HG02588 (cell line): Measurements from ENCODE around the gene CEMIP.
"Not testable (repeated sequence)": the region's sequence is repeated elsewhere in the genome, so short reads cannot be mapped to it uniquely, and the experiment has no call there.

Experiments used
- ATAC-seq: cut with Tn5 transposase; IDR thresholded peaks from one replicate; pipeline ENCODE4 v1.9.1; 2021; ENCODE audit warnings: mild to moderate bottlenecking, moderate library complexity; ENCODE audit not compliant: unreplicated experiment

The CEMIP gene

GRCh38 chr15:80758130-80758745, 20.9 kb upstream of the CEMIP start:
- ATAC-seq = no peak

DNA sequence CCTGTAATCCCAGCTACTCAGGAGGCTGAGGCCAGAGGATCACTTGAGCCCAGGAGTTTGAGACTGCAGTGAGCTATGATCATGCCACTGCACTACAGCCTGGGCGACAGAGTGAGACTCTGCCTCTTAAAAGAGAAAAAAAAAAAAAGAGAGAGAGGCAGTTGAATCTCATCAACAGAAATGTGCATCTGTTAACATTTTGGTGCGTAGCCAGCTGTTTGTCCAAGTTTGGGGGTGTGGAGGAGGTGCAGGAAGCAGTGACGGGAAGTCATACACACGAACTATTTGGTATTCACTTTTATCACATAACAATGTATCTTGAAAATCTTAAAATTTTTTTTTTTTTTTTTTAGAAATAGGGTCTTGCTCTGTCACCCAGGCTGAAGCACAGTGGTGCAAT, 18.2 kb upstream of the CEMIP start:
- no peak for ATAC-seq

GRCh38 chr15:80761754-80762153, 17.4 kb upstream of the CEMIP start:
- ATAC-seq = no peak

DNA sequence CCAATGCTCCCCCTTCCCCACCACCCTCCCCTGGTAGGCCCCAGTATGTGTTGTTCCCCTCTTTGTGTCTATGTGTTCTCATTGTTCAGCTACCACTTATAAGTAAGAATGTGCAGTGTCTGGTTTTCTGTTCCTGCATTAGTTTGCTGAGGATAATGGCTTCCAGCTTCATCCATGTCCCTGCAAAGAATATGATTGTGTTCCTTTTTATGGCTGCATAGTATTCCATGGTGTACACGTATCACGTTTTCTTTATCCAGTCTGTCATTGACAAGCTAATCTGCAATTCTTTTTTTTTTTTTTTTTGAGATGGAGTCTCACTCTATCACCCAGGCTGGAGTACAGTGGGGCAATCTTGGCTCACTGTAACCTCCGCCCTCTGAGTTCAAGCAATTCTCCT, 15.9 kb upstream of the CEMIP start:
- ATAC-seq = not testable (repeated sequence)

GRCh38 chr15:80764535-80764934, 14.6 kb upstream of the CEMIP start:
- ATAC-seq = no peak

- ATAC-seq = no peak
Measured at GRCh38 chr15:80766275-80766674, 12.9 kb upstream of the CEMIP start.

GRCh38 chr15:80768158-80768557, 11.0 kb upstream of the CEMIP start:
- ATAC-seq = no peak

DNA sequence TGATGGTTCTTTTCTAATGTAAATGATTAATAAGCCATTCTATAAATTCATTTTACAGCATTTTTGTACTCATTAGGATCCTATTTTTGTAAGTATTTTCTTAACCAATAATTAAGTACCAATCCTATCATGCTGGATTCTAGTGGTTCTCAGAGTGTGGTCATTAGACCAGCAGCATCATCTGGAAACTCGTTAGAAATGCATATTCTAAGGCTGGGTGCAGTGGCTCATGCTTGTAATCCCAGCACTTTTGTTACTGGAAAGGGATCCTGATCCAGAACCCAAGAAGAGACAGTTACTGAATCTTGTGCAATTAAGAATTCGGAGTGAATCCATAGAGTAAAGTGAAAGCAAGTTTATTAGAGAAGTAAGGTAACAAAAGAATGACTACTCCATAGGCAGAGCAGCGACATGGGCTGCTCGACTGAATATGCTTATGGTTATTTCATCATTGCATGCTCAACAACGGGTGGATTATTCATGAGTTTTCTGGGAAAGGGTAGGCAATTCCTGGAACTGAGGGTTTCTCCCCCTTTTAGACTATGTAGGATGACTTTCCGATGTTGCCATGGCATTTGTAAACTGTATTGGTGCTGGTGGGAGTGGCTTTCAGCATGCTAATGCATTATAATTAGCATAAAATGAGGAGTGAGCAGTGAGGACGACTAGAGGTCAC, 9.9 kb upstream of the CEMIP start:
- ATAC-seq = no peak

DNA sequence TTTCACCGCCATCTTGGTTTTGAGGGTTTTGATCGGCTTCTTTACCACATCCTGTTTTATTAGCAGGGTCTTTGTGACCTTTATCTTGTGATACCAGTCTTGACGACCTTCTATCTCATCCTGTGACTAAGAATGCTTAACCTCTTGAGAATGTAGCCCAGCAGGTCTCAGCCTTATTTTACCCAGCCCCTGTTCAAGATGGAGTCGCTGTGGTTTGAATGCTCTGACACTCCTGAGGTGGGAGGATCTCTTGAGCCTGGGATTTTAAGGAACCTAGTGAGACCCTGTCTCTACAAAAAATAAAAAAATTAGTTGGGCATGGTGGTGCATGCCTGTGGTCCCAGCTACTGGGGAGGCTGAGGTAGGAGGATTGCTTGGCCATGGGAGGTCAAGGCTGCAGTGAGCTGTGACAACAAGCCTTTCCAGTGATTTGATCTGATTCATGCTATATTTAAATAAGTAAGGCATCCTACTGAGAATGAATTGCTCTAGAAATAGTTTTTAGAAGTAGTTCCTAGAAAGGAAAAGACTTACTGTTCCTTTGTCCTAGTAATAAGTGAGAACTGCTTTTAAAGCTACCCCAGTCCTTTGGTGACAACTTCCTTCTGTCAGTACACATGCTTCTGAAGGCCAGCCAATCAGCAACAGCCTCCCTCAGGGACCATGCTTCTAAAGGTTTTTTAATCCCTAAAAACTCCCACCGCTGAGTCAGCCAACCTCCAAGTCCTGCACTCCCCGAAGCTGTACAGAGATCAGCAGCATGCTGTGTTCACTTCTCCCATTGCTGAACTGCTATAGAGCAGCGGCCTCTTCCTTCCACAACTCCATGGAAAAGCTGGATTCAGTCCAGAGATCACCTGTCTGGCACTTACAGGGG, 9.1 kb upstream of the CEMIP start:
- no peak for ATAC-seq

DNA sequence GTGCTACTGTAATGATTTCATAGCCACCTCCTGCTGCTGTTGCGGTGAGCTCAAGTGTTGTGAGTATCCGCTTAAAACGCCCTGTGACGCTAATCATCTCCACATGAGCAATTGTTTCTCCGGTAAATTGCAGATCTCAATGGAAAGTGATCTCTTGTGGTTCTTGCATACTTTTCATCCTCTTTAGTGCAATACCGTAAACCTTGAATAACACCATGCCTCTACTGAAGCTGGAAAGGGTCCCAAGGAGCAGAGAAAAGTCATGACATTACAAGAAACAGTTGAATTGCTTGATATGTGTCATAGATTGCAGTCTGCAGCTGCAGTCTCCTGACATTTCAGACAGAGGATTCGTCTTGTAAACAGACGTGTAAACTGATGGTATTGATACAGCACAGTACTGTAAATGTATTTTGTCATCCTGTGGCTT, 6.0 kb upstream of the CEMIP start:
- ATAC-seq = no peak

DNA sequence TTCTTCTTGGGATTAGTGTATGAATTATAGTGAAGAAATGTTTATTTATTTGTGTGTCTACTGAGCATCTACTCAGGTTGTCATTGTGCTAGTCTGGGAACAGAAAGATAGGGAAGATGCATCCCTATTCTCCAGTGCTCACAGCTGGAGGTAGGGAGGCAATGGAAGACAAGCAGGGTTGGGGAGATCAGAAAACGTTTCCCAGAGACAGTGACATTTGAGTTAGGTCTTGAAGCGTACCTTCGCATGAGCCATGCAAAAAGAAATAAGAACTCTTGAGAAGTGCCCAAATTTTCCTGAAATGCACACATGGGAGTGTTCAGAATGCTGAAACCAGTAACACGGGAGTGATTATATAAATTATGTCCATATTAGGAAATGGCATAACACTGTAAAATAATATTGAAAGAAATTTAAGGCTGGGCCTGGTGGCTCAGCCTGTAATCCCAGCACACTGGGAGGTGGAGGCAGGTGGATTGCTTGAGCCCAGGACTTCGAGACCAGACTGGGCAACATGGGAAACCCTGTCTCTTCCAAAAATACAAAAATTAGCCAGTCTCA, 5.3 kb upstream of the CEMIP start:
- no peak for ATAC-seq

GRCh38 chr15:80774486-80774885, 4.7 kb upstream of the CEMIP start:
- ATAC-seq = no peak

GRCh38 chr15:80775338-80775737, 3.8 kb upstream of the CEMIP start:
- no peak for ATAC-seq

- ATAC-seq = no peak
Measured at GRCh38 chr15:80776420-80777045, 2.6 kb upstream of the CEMIP start.

DNA sequence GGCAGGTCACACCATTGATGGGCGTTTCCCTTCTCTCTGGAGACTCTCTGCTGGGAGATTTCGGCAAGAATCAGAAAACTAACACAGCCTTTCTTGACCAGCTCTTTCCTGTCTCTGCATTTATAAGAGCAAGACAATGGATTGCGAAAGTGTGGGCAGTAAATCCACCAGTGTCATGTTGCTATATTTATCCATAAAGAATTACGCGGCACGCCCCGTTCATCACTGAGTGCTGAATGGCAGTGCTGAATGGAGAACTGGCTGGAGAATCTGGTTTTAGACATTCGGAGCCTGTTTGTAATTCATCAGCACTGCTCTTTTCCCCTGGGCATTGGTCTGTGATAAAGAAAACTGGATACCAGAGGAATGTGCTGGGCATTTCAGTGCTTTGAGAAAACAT, 2.0 kb upstream of the CEMIP start:
- no peak for ATAC-seq

- ATAC-seq = no peak
Measured at GRCh38 chr15:80777826-80778620, 1.1 kb upstream of the CEMIP start.

- ATAC-seq = no peak
Measured at GRCh38 chr15:80778621-80778963, 578 bp upstream of the CEMIP start.

DNA sequence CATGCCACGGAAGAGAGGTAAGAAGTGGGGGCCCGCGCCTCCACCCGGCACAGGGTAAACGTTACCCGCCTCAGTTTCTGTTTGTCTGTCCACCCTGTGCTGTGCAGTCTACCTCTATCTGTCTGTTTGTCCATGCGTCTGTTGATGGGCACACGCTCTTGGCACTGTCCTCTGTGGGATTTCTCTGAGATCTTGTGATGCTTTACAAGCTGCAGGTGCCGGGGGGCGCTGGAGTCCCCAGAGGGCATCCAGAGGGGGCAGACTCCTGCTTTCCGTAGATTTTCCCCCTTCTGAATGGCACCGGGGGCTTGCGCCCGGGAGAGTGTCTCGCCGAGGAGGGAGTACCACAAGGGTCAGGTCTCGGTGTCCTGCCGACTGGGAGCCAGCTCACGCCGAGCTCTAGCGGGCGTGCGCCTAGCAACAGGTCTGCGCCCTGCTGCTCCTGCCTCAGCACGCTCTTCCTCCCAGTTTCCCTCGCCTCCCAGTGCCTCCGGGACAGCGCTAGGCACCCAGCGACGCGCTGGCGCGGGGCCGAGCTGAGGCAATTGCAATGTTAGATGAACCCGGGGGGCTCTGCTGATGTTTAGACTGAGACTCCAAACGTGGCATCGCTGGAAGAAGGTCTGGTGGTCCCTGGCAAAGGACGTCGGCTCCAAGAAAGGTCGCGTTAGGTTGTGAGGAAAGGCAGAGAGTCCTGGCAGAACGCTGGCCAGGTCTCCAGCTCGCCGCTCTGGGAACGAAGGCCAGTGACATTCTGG, 667 bp downstream of the CEMIP start:
- ATAC-seq = no peak

GRCh38 chr15:80780416-80781221, 1.4 kb downstream of the CEMIP start:
- no peak for ATAC-seq
